Right lung (tissue), 10 donors: ENCODE measurements around the gene CREBRF. TPM values are rescaled to one million over a fixed set of nuclear protein-coding genes. Genes with fewer than 3 reads are reported as not detected.
A peak's percentile ranks its signal among the peaks of the same experiment; 100 is the strongest.
"Not testable (repeated sequence)": the region's sequence is repeated elsewhere in the genome, so short reads cannot be mapped to it uniquely, and the experiment has no call there.

Experiments
- DNase-seq, 2 donors: peaks; one replicate each; pipeline ENCODE4 v3.0.0-alpha.2; 2013
- long read RNA-seq, 8 donors: transcript quantifications; one replicate each; lab custom pipeline, GENCODE V29; 2026
- polyA plus RNA-seq, 5 donors: library from polyadenylated mRNA; unstranded; fragments of 120-200 nt; gene quantifications; one replicate each; pipeline versions ENCODE4 v1.2.1 to v1.2.3, GENCODE V29; 2013; ENCODE audit warnings: inconsistent platforms in 1 of 5, low replicate concordance in 1 of 5; ENCODE audit not compliant: insufficient read length in 5 of 5, insufficient read depth in 1 of 5

The CREBRF gene
- 10 to 100 TPM in 4 of 5 donors, 1 to 10 TPM in 1; 9.3 to 21.6 (median 18.9) TPM for polyA plus RNA-seq
- long read RNA-seq, donor 1, full-length matches to known transcripts = 4 of 38 reads
- long read RNA-seq, donor 1, partial matches to known transcripts = 34 of 38 reads
- long read RNA-seq, donor 1, other reads (novel, unspliced or antisense) = 0 of 38 reads
- long read RNA-seq, donor 2, full-length matches to known transcripts = 2 of 2 reads
- long read RNA-seq, donor 2, partial matches to known transcripts = 0 of 2 reads
- long read RNA-seq, donor 2, other reads (novel, unspliced or antisense) = 0 of 2 reads
- long read RNA-seq, donor 3, full-length matches to known transcripts = 1 of 1 reads
- long read RNA-seq, donor 3, partial matches to known transcripts = 0 of 1 reads
- long read RNA-seq, donor 3, other reads (novel, unspliced or antisense) = 0 of 1 reads
- long read RNA-seq, donor 4, partial matches to known transcripts = 0 of 2 reads
- long read RNA-seq, donor 4, other reads (novel, unspliced or antisense) = 0 of 2 reads
- long read RNA-seq, donor 5, partial matches to known transcripts = 0 of 2 reads
- long read RNA-seq, donor 5, other reads (novel, unspliced or antisense) = 0 of 2 reads
- long read RNA-seq, donor 6, partial matches to known transcripts = 8 of 10 reads
- long read RNA-seq, donor 6, other reads (novel, unspliced or antisense) = 0 of 10 reads
- long read RNA-seq, donor 7, full-length matches to known transcripts = 3 of 3 reads
- long read RNA-seq, donor 7, partial matches to known transcripts = 0 of 3 reads
- long read RNA-seq, donor 7, other reads (novel, unspliced or antisense) = 0 of 3 reads
- long read RNA-seq, donor 8 = 0 reads

- peak; percentile 96 for DNase-seq
These were observed at the start of gene CREBRF for GRCh38 chr5:173055983-173056782. TSS of gene CREBRF (plus strand) at chr5:173056352. CDS start at chr5:173080776, 24,424 bp downstream.

GRCh38 chr5:173010021-173010420 lies 46.1 kb upstream of the CREBRF start:
- no peak for DNase-seq

- no peak for DNase-seq
These were observed 45.3 kb upstream of the CREBRF start for GRCh38 chr5:173010547-173011464.

GRCh38 chr5:173011566-173011965 lies 44.6 kb upstream of the CREBRF start:
- DNase-seq = no peak

- no peak for DNase-seq
These were observed 43.3 kb upstream of the CREBRF start for GRCh38 chr5:173012882-173013281.

- DNase-seq = no peak
These were observed 41.5 kb upstream of the CREBRF start for GRCh38 chr5:173014671-173015070.

GRCh38 chr5:173015192-173015591 lies 41.0 kb upstream of the CREBRF start:
- DNase-seq = no peak

GRCh38 chr5:173015598-173016455 lies 40.3 kb upstream of the CREBRF start:
- no peak for DNase-seq

GRCh38 chr5:173016598-173017046 lies 39.5 kb upstream of the CREBRF start:
- no peak for DNase-seq

GRCh38 chr5:173017087-173017486 lies 39.1 kb upstream of the CREBRF start:
- not testable (repeated sequence) for DNase-seq

GRCh38 chr5:173018358-173018757 lies 37.8 kb upstream of the CREBRF start:
- no peak for DNase-seq

- no peak for DNase-seq
These were observed 36.0 kb upstream of the CREBRF start for GRCh38 chr5:173020154-173020581.

- DNase-seq = no peak
These were observed 35.5 kb upstream of the CREBRF start for GRCh38 chr5:173020643-173021042.

GRCh38 chr5:173025651-173026050 lies 30.5 kb upstream of the CREBRF start:
- no peak for DNase-seq

- no peak for DNase-seq
These were observed 28.2 kb upstream of the CREBRF start for GRCh38 chr5:173027905-173028304.

GRCh38 chr5:173028811-173029327 lies 27.3 kb upstream of the CREBRF start:
- no peak for DNase-seq

GRCh38 chr5:173029499-173029921 lies 26.6 kb upstream of the CREBRF start:
- DNase-seq = no peak

GRCh38 chr5:173032096-173032495 lies 24.1 kb upstream of the CREBRF start:
- not testable (repeated sequence) for DNase-seq

GRCh38 chr5:173032730-173033129 lies 23.4 kb upstream of the CREBRF start:
- DNase-seq = no peak
